Natural killer cell treated with Interleukin-12 subunit alpha and Interleukin-12 subunit beta and Interleukin-15 and Interleukin-18, amount 100 ng/mL, for 72 hours (primary cell): ENCODE measurements around the gene RASD1. TPM values are rescaled to one million over a fixed set of nuclear protein-coding genes. Genes with fewer than 3 reads are reported as not detected.

Experiments used
- ATAC-seq, 2 donors: fragments of 150-1000 bp; cut with Tn5 transposase in 1 of 2; sonication (Bioruptor Pico), chemical (Tn5 transposase) in 1 of 2; 2 replicates each; pipeline ENCODE4 v1.10.0; 2021
- DNase-seq: peaks from one replicate; pipeline ENCODE4 v3.0.0; 2022; ENCODE audit warnings: low spot score
- H3K27ac Mint-ChIP-seq, 2 donors: 1 replicate in 1 of 2; 2 replicates in 1 of 2; pipeline ENCODE4 v1.8.0; 2022; ENCODE audit warnings: mixed read lengths in 2 of 2, mild to moderate bottlenecking in 1 of 2, moderate library complexity in 1 of 2
- H3K27me3 Mint-ChIP-seq, 2 donors: 1 replicate in 1 of 2; 2 replicates in 1 of 2; pipeline ENCODE4 v1.8.0; 2022; ENCODE audit warnings: mixed read lengths in 2 of 2
- H3K36me3 Mint-ChIP-seq: one replicate; pipeline ENCODE4 v1.8.0; 2022; ENCODE audit warnings: mixed read lengths
- H3K4me1 Mint-ChIP-seq, 2 donors: 1 replicate in 1 of 2; 2 replicates in 1 of 2; pipeline ENCODE4 v1.8.0; 2022; ENCODE audit warnings: low read depth in 2 of 2, mixed read lengths in 2 of 2, mild to moderate bottlenecking in 1 of 2
- H3K4me3 Mint-ChIP-seq: one replicate; pipeline ENCODE4 v1.8.0; 2022; ENCODE audit warnings: mixed read lengths
- H3K9me3 Mint-ChIP-seq: 2 replicates; pipeline ENCODE4 v1.8.0; 2022; ENCODE audit warnings: mixed read lengths
- total RNA-seq, 2 donors: library from RNA; stranded (reverse); gene quantifications; one replicate each; pipeline ENCODE4 v1.2.3, GENCODE V29; 2022

Gene RASD1
- total RNA-seq, 2 donors from 2014 or later: 3.3 to 4.2 TPM

DNA sequence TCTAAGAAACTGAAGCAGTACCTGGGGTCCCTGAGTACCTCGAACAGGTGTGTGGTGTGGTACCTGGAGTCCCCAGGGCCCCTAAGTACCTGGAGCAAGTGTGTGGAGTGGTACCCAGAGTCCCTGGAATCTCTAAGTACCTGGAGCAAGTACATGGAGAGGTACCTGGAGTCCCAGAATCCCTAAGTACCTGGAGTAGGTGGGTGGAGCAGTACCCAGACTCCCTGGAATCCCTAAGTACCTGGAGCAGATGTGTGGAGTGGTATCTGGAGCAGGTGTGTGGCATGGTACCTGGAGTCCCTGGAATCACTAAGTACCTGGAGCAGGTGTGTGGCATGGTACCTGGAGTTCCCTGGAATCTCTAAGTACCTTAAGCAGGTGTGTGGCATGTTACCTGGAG lies 41.9 kb downstream of the RASD1 start:
- no peak overlapping the region for H3K4me3 Mint-ChIP-seq
- no peak for DNase-seq
- no peaks in the 10 kb centered on the region for H3K36me3 Mint-ChIP-seq
- ATAC-seq: no peak
- no peaks in the 10 kb centered on the region for H3K9me3 Mint-ChIP-seq
- H3K27me3 Mint-ChIP-seq: no peaks in the 10 kb centered on the region
- H3K27ac Mint-ChIP-seq: no peak overlapping the region
- H3K4me1 Mint-ChIP-seq: no peaks in the 10 kb centered on the region

DNA sequence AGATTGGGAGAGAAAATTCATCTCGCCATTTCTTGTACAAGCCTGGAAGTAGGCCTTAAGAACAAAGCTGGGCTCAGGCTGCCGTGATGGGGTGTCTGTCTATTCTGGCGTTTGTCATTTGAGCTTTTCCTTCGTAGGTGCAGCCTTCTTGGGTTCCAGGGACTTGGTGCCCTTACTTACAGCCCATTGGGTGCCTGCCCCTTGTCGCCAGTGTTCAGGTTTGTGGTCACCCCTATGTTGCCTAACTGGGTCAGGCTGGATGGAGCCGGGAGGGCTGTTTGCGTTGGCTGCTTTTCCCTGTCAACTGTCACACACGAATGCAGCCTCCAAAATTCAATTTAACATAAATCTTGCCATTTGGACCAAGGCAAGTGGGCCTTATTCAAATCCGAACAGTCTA lies 43.1 kb downstream of the RASD1 start:
- no peaks in the 10 kb centered on the region for H3K4me1 Mint-ChIP-seq
- H3K27ac Mint-ChIP-seq: no peak overlapping the region
- H3K27me3 Mint-ChIP-seq: no peaks in the 10 kb centered on the region
- no peaks in the 10 kb centered on the region for H3K36me3 Mint-ChIP-seq
- H3K4me3 Mint-ChIP-seq: no peak overlapping the region
- ATAC-seq (no peak), DNase-seq (no peak)
- H3K9me3 Mint-ChIP-seq: no peaks in the 10 kb centered on the region

DNA sequence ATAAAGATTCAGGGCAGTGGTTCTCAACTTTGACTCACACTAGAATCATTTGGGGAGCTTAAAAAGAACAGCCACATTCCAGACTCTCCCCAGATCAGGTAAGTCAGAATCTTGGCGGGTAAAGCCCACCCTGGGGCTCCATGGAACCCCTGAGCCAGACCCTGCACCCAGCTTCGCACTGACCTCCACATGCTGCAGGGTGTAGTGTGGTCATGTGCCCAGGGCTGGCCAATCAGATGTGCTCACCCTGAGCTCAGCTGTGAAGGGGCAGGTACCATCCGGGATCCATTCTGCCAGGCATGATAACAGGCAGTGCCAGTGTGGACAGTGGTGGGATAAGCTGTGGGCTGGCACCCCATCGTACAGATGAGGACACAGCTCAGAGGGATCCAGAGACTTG lies 47.5 kb downstream of the RASD1 start:
- Mint-ChIP-seq H3K4me1 (no peaks in the 10 kb centered on the region), H3K4me3 (no peak overlapping the region), H3K9me3 (no peaks in the 10 kb centered on the region), H3K27ac (no peak overlapping the region), H3K36me3 (no peaks in the 10 kb centered on the region), H3K27me3 (peaks cover 0 to 15% of the 10 kb centered on the region in 2 donors)
- ATAC-seq (no peak), DNase-seq (no peak)

DNA sequence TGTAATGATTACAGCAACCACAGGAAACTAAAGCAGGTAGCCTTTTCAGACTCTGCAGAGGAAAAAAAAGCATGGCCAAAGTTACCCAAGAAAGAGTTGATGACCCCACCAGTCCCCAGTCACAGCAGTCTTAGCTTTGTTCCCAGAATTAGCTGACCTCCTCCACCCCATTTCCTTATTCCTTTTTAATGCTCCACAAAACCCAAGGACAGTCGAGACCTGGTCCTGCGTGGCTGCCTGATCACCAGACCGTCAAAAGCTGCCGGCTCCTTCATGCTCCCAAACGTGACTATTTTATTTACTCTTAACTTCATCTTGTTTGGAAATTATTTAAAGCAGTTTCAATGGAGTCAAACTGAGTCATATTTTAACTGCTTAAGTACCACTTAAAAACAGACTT lies 48.1 kb downstream of the RASD1 start:
- ATAC-seq: no peak
- peaks cover 0 to 15% of the 10 kb centered on the region in 2 donors for H3K27me3 Mint-ChIP-seq

DNA sequence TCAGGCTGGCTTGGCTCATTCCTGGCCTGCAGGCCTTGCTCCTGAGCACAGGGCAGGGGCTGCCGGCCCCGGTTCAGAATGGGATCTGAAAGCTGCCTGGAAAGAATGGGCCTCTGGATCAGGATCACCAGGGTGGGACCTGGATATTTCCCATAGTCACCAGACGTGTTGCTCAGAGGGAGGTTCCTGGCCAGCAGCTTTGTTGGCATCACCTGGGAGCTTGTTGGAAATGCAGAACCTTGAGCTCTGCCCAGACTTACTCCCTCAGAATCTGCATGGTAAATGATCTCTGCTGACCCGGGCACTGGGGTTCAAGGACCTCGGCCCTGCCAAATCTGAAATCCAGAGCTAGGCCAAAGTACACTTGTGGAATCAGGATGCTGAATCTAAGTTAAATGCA lies 48.9 kb downstream of the RASD1 start:
- no peak overlapping the region for H3K4me3 Mint-ChIP-seq
- no peak for DNase-seq
- no peaks in the 10 kb centered on the region for H3K9me3 Mint-ChIP-seq
- H3K4me1 Mint-ChIP-seq: peaks cover 0 to 3% of the 10 kb centered on the region in 2 donors
- H3K27me3 Mint-ChIP-seq: peaks cover 0 to 15% of the 10 kb centered on the region in 2 donors
- no peak overlapping the region for H3K27ac Mint-ChIP-seq
- H3K36me3 Mint-ChIP-seq: no peaks in the 10 kb centered on the region
- ATAC-seq: no peak

More for the DNA sequence above, 48.1 kb downstream of the RASD1 start:
- Mint-ChIP-seq H3K4me1 (peaks cover 0 to 3% of the 10 kb centered on the region in 2 donors), H3K36me3 (no peaks in the 10 kb centered on the region), H3K9me3 (no peaks in the 10 kb centered on the region), H3K27ac (no peak overlapping the region), H3K4me3 (no peak overlapping the region)
- DNase-seq: no peak

DNA sequence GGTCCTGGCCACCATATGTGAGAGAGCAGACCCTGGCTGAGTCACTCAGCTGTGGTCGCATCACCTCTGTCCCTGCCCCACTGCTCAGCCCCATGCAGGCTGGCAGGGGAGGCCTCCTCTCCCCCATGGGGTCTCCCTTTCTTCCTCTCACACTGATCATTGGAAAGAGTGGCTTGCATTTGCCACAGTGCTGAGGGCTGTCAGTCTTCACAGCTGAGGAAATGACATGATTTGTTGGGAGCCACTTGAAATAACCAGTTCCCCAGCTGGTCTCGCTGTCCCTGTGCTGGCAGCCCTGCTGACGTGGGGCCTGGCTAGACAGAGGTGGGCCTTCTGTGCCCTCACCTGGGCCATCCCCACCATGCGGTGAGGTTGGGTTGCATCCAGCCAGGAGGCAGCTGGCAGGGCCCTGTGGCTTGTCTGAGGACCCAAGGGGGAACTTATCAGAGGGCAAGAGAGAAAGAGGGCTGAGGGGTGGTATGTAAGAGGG lies 49.5 kb downstream of the RASD1 start:
- Mint-ChIP-seq H3K36me3 (no peaks in the 10 kb centered on the region), H3K27me3 (peaks cover 0 to 15% of the 10 kb centered on the region in 2 donors), H3K9me3 (no peaks in the 10 kb centered on the region), H3K4me1 (peaks cover 0 to 3% of the 10 kb centered on the region in 2 donors), H3K4me3 (no peak overlapping the region), H3K27ac (no peak overlapping the region)
- DNase-seq (no peak), ATAC-seq (peak in 1 of 2 donors; percentile 37)

DNA sequence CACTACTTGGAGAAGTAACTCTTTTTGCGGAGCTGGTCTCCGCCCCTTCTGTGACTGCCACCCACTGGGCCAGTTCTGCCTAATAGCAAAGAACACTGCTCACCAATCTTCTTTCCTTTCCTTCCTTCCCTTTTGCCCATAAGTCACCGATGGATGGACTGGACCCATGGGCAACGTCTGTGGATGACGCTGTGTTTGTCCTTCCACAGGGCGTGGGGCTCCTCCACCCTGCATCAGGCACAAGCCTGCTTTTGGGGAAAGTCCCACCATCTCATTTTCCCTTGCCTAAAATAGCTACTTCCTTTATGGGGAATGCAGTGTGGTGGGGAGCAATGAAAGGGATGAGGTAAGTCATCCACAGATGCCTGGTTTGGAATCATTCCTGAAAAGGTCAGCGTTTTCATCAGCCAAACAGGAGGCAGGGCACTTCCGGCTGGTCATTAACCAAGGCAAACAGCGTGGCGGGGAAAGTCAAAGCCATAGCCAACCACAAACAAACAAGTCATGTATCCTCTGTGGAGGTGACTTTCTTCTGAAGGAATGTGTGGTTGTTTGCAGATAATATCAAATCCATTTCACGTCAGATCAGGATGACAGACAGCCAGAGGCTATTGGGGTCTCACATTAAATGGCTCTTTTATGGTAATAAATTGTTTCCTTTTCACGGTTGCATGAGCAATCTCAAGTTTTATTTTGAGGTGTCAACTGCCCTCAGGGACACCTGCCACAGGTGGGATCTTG lies 50.1 kb downstream of the RASD1 start:
- DNase-seq (no peak), ATAC-seq (no peak)
- Mint-ChIP-seq H3K36me3 (no peaks in the 10 kb centered on the region), H3K27me3 (peaks cover 0 to 15% of the 10 kb centered on the region in 2 donors), H3K4me3 (no peak overlapping the region), H3K27ac (peak overlapping the region in 1 of 2 donors; percentile 19), H3K4me1 (peaks cover 0 to 3% of the 10 kb centered on the region in 2 donors), H3K9me3 (no peaks in the 10 kb centered on the region)

DNA sequence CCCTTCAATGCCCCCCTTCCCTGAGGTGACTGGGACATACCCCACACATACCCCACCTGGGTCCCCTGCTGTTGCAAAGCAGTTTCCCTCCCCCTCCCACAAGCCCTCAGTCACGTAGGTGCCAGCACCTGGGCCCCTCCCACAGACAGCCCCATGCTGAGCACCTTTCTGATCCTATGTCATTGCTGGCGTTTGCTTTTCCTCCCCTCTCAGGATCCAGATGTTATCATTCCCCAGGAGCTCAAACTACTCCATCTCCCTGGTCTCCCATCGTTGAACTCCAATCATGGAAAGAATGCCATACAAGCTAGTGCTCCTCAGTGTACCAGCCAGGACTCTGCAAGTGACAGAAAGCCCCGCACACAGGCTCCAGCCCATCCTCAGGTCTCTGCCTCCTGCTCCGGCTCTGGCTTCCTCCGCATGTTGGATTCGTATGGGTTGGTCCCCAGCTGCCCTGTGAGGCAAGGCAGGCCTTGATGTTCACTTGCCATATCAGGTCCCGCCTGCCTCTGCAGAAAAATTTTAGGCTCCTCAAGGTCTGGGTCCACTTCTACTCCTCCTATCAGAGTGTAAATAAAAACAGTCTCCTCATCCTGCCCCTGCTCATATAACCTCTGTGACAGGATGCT lies 50.8 kb downstream of the RASD1 start:
- no peak for ATAC-seq
- peaks cover 0 to 15% of the 10 kb centered on the region in 2 donors for H3K27me3 Mint-ChIP-seq

More for the DNA sequence above, 50.8 kb downstream of the RASD1 start:
- Mint-ChIP-seq H3K9me3 (no peaks in the 10 kb centered on the region), H3K4me1 (peaks cover 0 to 3% of the 10 kb centered on the region in 2 donors), H3K4me3 (no peak overlapping the region), H3K27ac (peak overlapping the region in 1 of 2 donors; percentile 19), H3K36me3 (no peaks in the 10 kb centered on the region)
- no peak for DNase-seq

Other genes with a start within 250 kb of the RASD1 start
- 100 to 1,000 TPM in 1 of 2 donors, 10 to 100 TPM in 1; 85.4 to 130 TPM for gene COPS3, start 215.1 kb downstream of the RASD1 start, total RNA-seq
- 1 to 10 TPM; 2.0 to 4.5 TPM for gene NT5M, start 193.0 kb downstream of the RASD1 start, total RNA-seq
- gene MED9, start 19.4 kb downstream of the RASD1 start, total RNA-seq: 10 to 100 TPM; 11.3 to 18.2 TPM
- 10 to 100 TPM; 22.9 to 35.3 TPM for gene PEMT, start 95.3 kb upstream of the RASD1 start, total RNA-seq
- gene RAI1, start 185.1 kb upstream of the RASD1 start, total RNA-seq: 10 to 100 TPM; 15.8 to 31.0 TPM